HCT116 (cell line): ENCODE results near the gene LYSMD4. TPM values are rescaled to one million over a fixed set of nuclear protein-coding genes. Genes with fewer than 3 reads are reported as not detected.

ENCODE experiments used
- ATAC-seq: fragments of 200-7000 bp; cut with Tn5 transposase; 2 replicates; pipeline ENCODE4 v1.9.1; 2020; ENCODE audit warnings: mild to moderate bottlenecking, moderate library complexity
- BruUV-seq: library from RNA; stranded (reverse); fragments of 400-500 nt; replicated peaks from 2 replicates; lab custom pipeline; 2021; lab: Mats Ljungman, UMichigan
- CTCF ChIA-PET: fragments of 300-600 bp; sonication (Branson Sonifier 250); formaldehyde crosslinking; loops from one replicate; lab custom pipeline; 2021; ENCODE audit warnings: antibody characterized with exemption; lab: Charles Lee
- POLR2A ChIA-PET: fragments of 300-600, 350-600 bp; sonication (Branson Sonifier 250); formaldehyde crosslinking; loops from one replicate; lab custom pipeline; 2021; ENCODE audit warnings: antibody characterized with exemption; lab: Charles Lee
- RAD21 ChIA-PET, 2 experiments: fragments of 300-600 bp; sonication (Branson Sonifier 250); formaldehyde crosslinking; loops; one replicate each; lab custom pipeline; 2023; ENCODE audit warnings: low total read pairs in 2 of 2; ENCODE audit not compliant: uncharacterized antibody in 2 of 2, unreplicated experiment in 2 of 2, low non-redundant PET in 1 of 2; lab: Charles Lee
- DNase-seq: peaks from one replicate; pipeline ENCODE4 v3.0.0-alpha.2; 2010; ENCODE audit warnings: low read depth, low spot score
- H2AFZ ChIP-seq: fragments of 200-600 bp; shearing (Covaris generic), sonication (generic); 2 replicates; pipeline ENCODE4 v1.6.1; 2017; ENCODE audit warnings: low read depth, mixed run types, mixed read lengths, antibody characterized with exemption, low read length; ENCODE audit not compliant: poor library complexity, severe bottlenecking
- H3K27ac ChIP-seq: 2 replicates; pipeline ENCODE4 v1.5.1; 2012; ENCODE audit warnings: low read depth, low read length
- H3K27me3 ChIP-seq: fragments of 200-600 bp; sonication (generic); 2 replicates; pipeline ENCODE4 v1.6.1; 2016; ENCODE audit warnings: mixed run types, low read length, mixed read lengths; ENCODE audit not compliant: insufficient read depth
- H3K36me3 ChIP-seq, 2 experiments: fragments of 200-500 bp in 1 of 2; fragments of 200-600 bp in 1 of 2; sonication (Bioruptor generic) in 1 of 2; sonication (generic) in 1 of 2; 2 replicates each; pipeline versions ENCODE4 v1.5.1 to v1.6.1; 2014 to 2016; ENCODE audit warnings: low read length in 2 of 2, inconsistent platforms in 1 of 2, mixed read lengths in 1 of 2, mixed run types in 1 of 2; ENCODE audit not compliant: insufficient read depth in 2 of 2, control insufficient read depth in 1 of 2
- H3K4me1 ChIP-seq, 2 experiments: fragments of 200-600 bp in 1 of 2; sonication (generic) in 1 of 2; 2 replicates each; pipeline versions ENCODE4 v1.5.1 to v1.6.1; 2012 to 2017; ENCODE audit warnings: low read length in 2 of 2, inconsistent platforms in 1 of 2, mild to moderate bottlenecking in 1 of 2, mixed read lengths in 1 of 2, mixed run types in 1 of 2, moderate library complexity in 1 of 2; ENCODE audit not compliant: insufficient read depth in 2 of 2, control insufficient read depth in 1 of 2
- H3K4me2 ChIP-seq: fragments of 200-600 bp; sonication (generic); 2 replicates; pipeline ENCODE4 v1.6.1; 2017; ENCODE audit warnings: mixed run types, low read length, mixed read lengths
- H3K4me3 ChIP-seq, 2 experiments: fragments of 200-600 bp in 1 of 2; sonication (generic) in 1 of 2; replicated peaks in 1 of 2; 2 replicates each; pipeline ENCODE4 v1.5.1; 2011 to 2016; ENCODE audit warnings: low read length in 2 of 2, control low read depth in 1 of 2, low read depth in 1 of 2, mild to moderate bottlenecking in 1 of 2, mixed read lengths in 1 of 2, mixed run types in 1 of 2
- H3K79me2 ChIP-seq: fragments of 200-600 bp; sonication (generic); 2 replicates; pipeline ENCODE4 v1.6.1; 2017; ENCODE audit warnings: mild to moderate bottlenecking, mixed run types, low read length, moderate library complexity, mixed read lengths; ENCODE audit not compliant: insufficient read depth
- H3K9ac ChIP-seq: fragments of 200-600 bp; sonication (generic); 2 replicates; pipeline ENCODE4 v1.6.1; 2016; ENCODE audit warnings: low read length, mixed read lengths
- H3K9me2 ChIP-seq: fragments of 200-600 bp; sonication (generic), shearing (Covaris generic); 2 replicates; pipeline ENCODE4 v1.6.1; 2017; ENCODE audit warnings: mixed run types, mild to moderate bottlenecking, moderate library complexity; ENCODE audit not compliant: insufficient read depth
- H3K9me3 ChIP-seq, 2 experiments: fragments of 200-500 bp in 1 of 2; fragments of 200-600 bp in 1 of 2; sonication (Bioruptor generic) in 1 of 2; sonication (generic) in 1 of 2; 2 replicates each; pipeline ENCODE4 v1.6.1; 2014 to 2017; ENCODE audit warnings: low read length in 2 of 2, mixed read lengths in 2 of 2, inconsistent platforms in 1 of 2, low read depth in 1 of 2, mild to moderate bottlenecking in 1 of 2, mixed run types in 1 of 2, moderate library complexity in 1 of 2; ENCODE audit not compliant: control insufficient read depth in 1 of 2, insufficient read depth in 1 of 2
- H4K20me1 ChIP-seq: fragments of 200-600 bp; sonication (generic), shearing (Covaris generic); 2 replicates; pipeline ENCODE4 v1.6.1; 2017; ENCODE audit warnings: mixed run types, mild to moderate bottlenecking, moderate library complexity; ENCODE audit not compliant: insufficient read depth
- ATF3 ChIP-seq: IDR thresholded peaks from 2 replicates; pipeline ENCODE4 v1.6.1; 2012
- CBX3 ChIP-seq: IDR thresholded peaks from 2 replicates; pipeline ENCODE4 v1.6.1; 2012; ENCODE audit warnings: low read depth
- CEBPB ChIP-seq: IDR thresholded peaks from 2 replicates; pipeline ENCODE4 v1.6.1; 2012; ENCODE audit warnings: low read depth
- EGR1 ChIP-seq: IDR thresholded peaks from 2 replicates; pipeline ENCODE4 v1.6.1; 2012; ENCODE audit warnings: low read depth
- ELF1 ChIP-seq: IDR thresholded peaks from 2 replicates; pipeline ENCODE4 v1.6.1; 2012; ENCODE audit warnings: low read depth, borderline replicate concordance
- EZH2phosphoT487 ChIP-seq: fragments of 200-600 bp; IDR thresholded peaks from 2 replicates; pipeline ENCODE4 v1.6.1; 2018; ENCODE audit warnings: antibody characterized with exemption, borderline replicate concordance
- FOSL1 ChIP-seq: IDR thresholded peaks from 2 replicates; pipeline ENCODE4 v1.6.1; 2012; ENCODE audit warnings: low read depth
- JUND ChIP-seq: IDR thresholded peaks from 2 replicates; pipeline ENCODE4 v1.6.1; 2012
- MAX ChIP-seq: IDR thresholded peaks from 2 replicates; pipeline ENCODE4 v1.6.1; 2012
- POLR2A ChIP-seq: IDR thresholded peaks from 2 replicates; pipeline ENCODE4 v1.7.0; 2011; ENCODE audit warnings: borderline replicate concordance; ENCODE audit not compliant: insufficient read depth, insufficient read length; ENCODE audit errors: extremely low read depth
- POLR2AphosphoS5 ChIP-seq: IDR thresholded peaks from 2 replicates; pipeline ENCODE4 v1.6.1; 2011; ENCODE audit warnings: mild to moderate bottlenecking, low read depth, low read length, moderate library complexity
- RAD21 ChIP-seq: IDR thresholded peaks from 2 replicates; pipeline ENCODE4 v1.6.1; 2012; ENCODE audit warnings: low read depth, mild to moderate bottlenecking
- REST ChIP-seq: IDR thresholded peaks from 2 replicates; pipeline ENCODE4 v1.6.1; 2012; ENCODE audit warnings: low read depth
- SIN3A ChIP-seq: IDR thresholded peaks from 2 replicates; pipeline ENCODE4 v1.6.1; 2012; ENCODE audit warnings: low read depth
- SP1 ChIP-seq: IDR thresholded peaks from 2 replicates; pipeline ENCODE4 v1.6.1; 2012; ENCODE audit warnings: low read depth
- SRF ChIP-seq: IDR thresholded peaks from 2 replicates; pipeline ENCODE4 v1.6.1; 2012; ENCODE audit warnings: low read depth
- TCF7L2 ChIP-seq: IDR thresholded peaks from 2 replicates; pipeline ENCODE4 v1.7.0; 2011; ENCODE audit warnings: borderline replicate concordance, inconsistent platforms; ENCODE audit not compliant: insufficient read depth, insufficient read length; ENCODE audit errors: extremely low read depth
- YY1 ChIP-seq: IDR thresholded peaks from 2 replicates; pipeline ENCODE4 v1.6.1; 2011; ENCODE audit warnings: low read length, low read depth, moderate library complexity, mild to moderate bottlenecking; ENCODE audit not compliant: insufficient replicate concordance; ENCODE audit errors: extremely low read depth
- ZBTB33 ChIP-seq: IDR thresholded peaks from 2 replicates; pipeline ENCODE4 v1.6.1; 2011; ENCODE audit warnings: mild to moderate bottlenecking, low read length, moderate library complexity; ENCODE audit not compliant: insufficient replicate concordance; ENCODE audit errors: extremely low read depth
- ZNF274 ChIP-seq: fragments of 200-500 bp; sonication (Bioruptor generic); IDR thresholded peaks from 2 replicates; pipeline ENCODE4 v1.6.1; 2014; ENCODE audit warnings: mild to moderate bottlenecking, low read depth, low read length, inconsistent platforms
- intact Hi-C: fragments of 100-400 bp; cut with micrococcal nuclease; formaldehyde crosslinking; loops from 2 replicates; pipeline ENCODE4 v1.10.0; 2022
- total RNA-seq: library from RNA; stranded (reverse); gene quantifications from one replicate; pipeline ENCODE4 v1.2.1, GENCODE V29; 2021; ENCODE audit not compliant: unreplicated experiment

LYSMD4 gene
- total RNA-seq, 1 experiment from 2014 or later = 8.6 TPM

GRCh38 chr15:99677540-99678134, 55.6 kb downstream of the LYSMD4 start:
- no TSS peak for BruUV-seq
- Histone ChIP-seq H2AFZ (no peak overlapping the region), H3K4me1 (no peaks in the 10 kb centered on the region), H3K9me2 (no peaks in the 10 kb centered on the region), H3K9me3 (no peaks in the 10 kb centered on the region), H3K79me2 (no peaks in the 10 kb centered on the region), H3K9ac (no peak overlapping the region), H3K27me3 (no peaks in the 10 kb centered on the region), H3K27ac (no peak overlapping the region), H3K36me3 (0 out of 4 replicates have a peak, but pooled peaks cover 0 to 7% of the 10 kb centered on the region in 2 experiments), H4K20me1 (no peaks in the 10 kb centered on the region), H3K4me2 (no peak overlapping the region), H3K4me3 (no peak overlapping the region)
- POLR2A ChIA-PET = no interaction called here
- no peak for DNase-seq
- intact Hi-C loops = no loop called here
- CTCF ChIA-PET = no interaction called here
- ATAC-seq = no peak
- RAD21 ChIA-PET = no interaction called here
- TF ChIP-seq POLR2A (no peak), CEBPB (no peak), SRF (no peak), SIN3A (no peak), FOSL1 (no peak), TCF7L2 (no peak), MAX (no peak), ELF1 (no peak), EGR1 (no peak), SP1 (no peak), ATF3 (no peak), ZBTB33 (no peak), JUND (no peak), CBX3 (no peak), YY1 (no peak), RAD21 (no peak), EZH2phosphoT487 (no peak), POLR2AphosphoS5 (no peak), REST (no peak), ZNF274 (no peak)
- TF ChIP-seq, all 23 proteins: peak for 0
